Activated naive CD4-positive, alpha-beta T cell treated with anti-CD3 and anti-CD28 coated beads for 36 hours (primary cell): ENCODE data around the gene EFNB3. TPM values are rescaled to one million over a fixed set of nuclear protein-coding genes. Genes with fewer than 3 reads are reported as not detected.

Source experiments
- CTCF ChIA-PET: fragments of 350-600 bp; sonication (Branson Sonifier 250); formaldehyde crosslinking; loops from one replicate; lab custom pipeline; 2021; ENCODE audit warnings: antibody characterized with exemption; lab: Charles Lee
- DNase-seq: peaks from one replicate; pipeline ENCODE4 v3.0.0-alpha.2; 2020
- H3K27ac Mint-ChIP-seq: one replicate; pipeline ENCODE4 v1.8.0; 2021; ENCODE audit warnings: mild to moderate bottlenecking, mixed read lengths
- H3K27me3 Mint-ChIP-seq: one replicate; pipeline ENCODE4 v1.8.0; 2021; ENCODE audit warnings: low read depth, mixed read lengths
- H3K36me3 Mint-ChIP-seq: one replicate; pipeline ENCODE4 v1.8.0; 2021; ENCODE audit warnings: low read depth, mixed read lengths
- H3K4me1 Mint-ChIP-seq: one replicate; pipeline ENCODE4 v1.8.0; 2021; ENCODE audit warnings: low read depth, mixed read lengths
- H3K4me3 Mint-ChIP-seq: one replicate; pipeline ENCODE4 v1.8.0; 2021; ENCODE audit warnings: mild to moderate bottlenecking, moderate library complexity, mixed read lengths
- H3K9me3 Mint-ChIP-seq: one replicate; pipeline ENCODE4 v1.8.0; 2021; ENCODE audit warnings: mixed read lengths
- intact Hi-C: fragments of 100-400 bp; cut with micrococcal nuclease; formaldehyde crosslinking; loops from one replicate; pipeline ENCODE4 v1.15.1; 2023
- total RNA-seq, 2 experiments: library from RNA; stranded (reverse); gene quantifications; one replicate each; pipeline ENCODE4 v1.2.3, GENCODE V29; 2021

Gene EFNB3
- total RNA-seq, 2 experiments from 2014 or later: not detected

GRCh38 chr17:7713782-7714181 is 8.8 kb downstream of the EFNB3 start:
- CTCF ChIA-PET: interaction anchor here (0.7 to 1.1 kb wide), 5 partner anchors 10 to 218 kb away, joined by 3 to 5 read pairs (median 3); partner anchors contain the start of genes CNTROB, TRAPPC1 and WRAP53
- Mint-ChIP-seq H3K9me3 (no peaks in the 10 kb centered on the region), H3K4me3 (no peak overlapping the region)

GRCh38 chr17:7714721-7715594 is 10.0 kb downstream of the EFNB3 start:
- no peak for DNase-seq
- intact Hi-C loops: loop anchor here (5.0 kb wide), 1 partner anchor 63 kb away; the partner anchor contains the start of gene ATP1B2
- H3K36me3 Mint-ChIP-seq: no peaks in the 10 kb centered on the region
- peaks cover 11% of the 10 kb centered on the region for H3K4me1 Mint-ChIP-seq
- no peak overlapping the region for H3K4me3 Mint-ChIP-seq
- CTCF ChIA-PET: interaction anchor here (0.7 kb wide), 1 partner anchor 217 kb away, joined by 4 read pairs; the partner anchor contains the start of genes CNTROB and TRAPPC1
- no peaks in the 10 kb centered on the region for H3K9me3 Mint-ChIP-seq
- peaks cover 59% of the 10 kb centered on the region for H3K27me3 Mint-ChIP-seq
- no peak overlapping the region for H3K27ac Mint-ChIP-seq

More at GRCh38 chr17:7713782-7714181, 8.8 kb downstream of the EFNB3 start:
- no peaks in the 10 kb centered on the region for H3K36me3 Mint-ChIP-seq
- H3K4me1 Mint-ChIP-seq: peaks cover 11% of the 10 kb centered on the region
- H3K27me3 Mint-ChIP-seq: peaks cover 61% of the 10 kb centered on the region
- intact Hi-C loops: no loop called here
- H3K27ac Mint-ChIP-seq: no peak overlapping the region
- no peak for DNase-seq

DNA sequence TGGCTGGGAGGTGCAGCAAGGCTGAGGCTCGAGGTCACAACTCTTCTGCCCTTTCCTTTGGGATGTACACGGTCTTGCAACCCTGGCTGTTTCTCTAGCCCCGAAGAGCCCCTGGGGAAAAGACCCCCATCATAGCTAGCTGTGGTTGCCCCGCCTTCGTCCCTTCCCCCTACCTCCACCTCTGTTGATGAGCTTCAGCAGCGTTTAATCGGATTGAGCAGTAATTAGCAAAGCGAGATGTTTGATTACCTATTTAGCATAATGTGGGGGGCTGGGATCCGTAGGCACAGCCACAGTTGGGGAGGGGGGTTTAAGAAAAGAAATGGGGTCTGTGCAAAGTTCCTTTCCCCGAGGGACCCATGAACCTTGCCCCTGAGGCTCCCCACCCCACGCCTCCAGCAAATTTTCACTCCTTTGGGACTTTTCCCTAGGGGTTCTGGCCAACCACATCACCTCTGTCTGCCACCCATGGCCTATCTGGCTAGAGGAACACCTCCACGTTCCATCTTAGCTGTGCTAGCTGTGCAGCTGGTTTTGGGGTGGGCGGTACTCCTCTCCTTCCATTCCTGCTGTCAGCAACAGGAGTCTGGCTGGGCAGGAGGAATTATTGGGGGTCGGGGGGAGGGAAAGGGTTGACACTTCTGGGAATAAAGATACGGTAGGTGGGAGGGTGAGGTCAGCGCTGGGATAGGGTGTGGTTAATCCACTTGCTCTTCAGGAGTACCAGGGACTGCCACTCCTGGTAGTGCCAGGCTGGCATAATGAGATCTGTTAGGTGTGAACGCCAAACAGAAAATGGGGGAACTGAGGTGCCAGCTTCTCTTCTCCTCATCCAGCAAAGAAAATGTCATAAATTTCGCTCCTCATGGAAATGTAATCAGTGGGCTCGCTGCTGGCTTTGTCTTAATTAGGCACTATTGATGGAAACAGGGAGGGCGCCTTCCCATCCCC is 11.2 kb downstream of the EFNB3 start:
- Mint-ChIP-seq H3K4me1 (peaks cover 5% of the 10 kb centered on the region), H3K27ac (no peak overlapping the region), H3K4me3 (peak overlapping the region; percentile 73), H3K36me3 (no peaks in the 10 kb centered on the region), H3K27me3 (peaks cover 63% of the 10 kb centered on the region), H3K9me3 (no peaks in the 10 kb centered on the region)
- CTCF ChIA-PET: interaction anchor here (1.2 to 1.4 kb wide), 2 partner anchors 10 to 84 kb away, joined by 3 to 4 read pairs; no protein-coding TSS in a partner anchor
- DNase-seq: no peak
- intact Hi-C loops: loop anchor here (5.0 kb wide), 1 partner anchor 64 kb away; the partner anchor contains the start of gene ATP1B2

DNA sequence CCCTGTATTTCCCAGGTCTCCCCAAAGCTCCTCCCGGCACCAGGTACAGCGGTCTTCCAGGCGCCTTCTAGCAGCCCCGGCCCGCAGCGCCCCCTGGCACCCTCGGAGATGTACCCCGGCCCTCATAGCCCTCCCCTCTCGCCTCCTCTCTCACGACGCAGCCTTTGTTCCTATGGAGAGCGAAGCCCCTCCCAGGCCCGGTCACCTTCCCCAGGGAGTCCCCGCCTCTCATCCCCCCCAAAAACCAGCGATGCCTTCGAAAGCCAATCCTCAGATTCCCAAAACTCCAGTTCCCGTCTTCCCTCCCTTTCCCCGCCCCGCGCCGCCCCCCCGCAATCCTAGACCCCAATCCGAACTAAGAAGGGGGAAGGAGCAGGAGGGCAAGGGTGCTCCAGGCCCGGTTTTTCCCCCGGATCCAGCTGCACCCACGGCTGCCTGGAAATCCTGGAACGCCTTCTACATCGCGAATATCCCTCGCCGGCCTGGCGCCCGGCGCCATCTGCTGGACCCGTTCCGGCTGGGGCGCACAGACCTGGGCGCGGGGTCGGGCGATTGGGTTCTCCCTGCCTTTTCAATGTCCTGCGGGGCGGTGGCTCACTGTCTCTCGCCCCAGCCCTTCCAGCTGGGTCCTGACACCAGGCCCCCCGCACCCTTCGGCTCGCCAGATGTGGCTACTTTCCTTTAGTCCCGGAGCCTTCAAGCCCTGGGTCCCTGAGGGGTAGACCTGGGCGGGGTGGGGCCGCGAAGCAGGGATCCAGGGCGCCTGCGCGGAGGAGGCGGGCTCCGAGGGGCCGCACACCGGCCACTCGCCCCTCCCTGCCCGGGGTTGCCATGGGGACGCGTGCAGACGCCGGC is 12.1 kb downstream of the EFNB3 start, which contains the start of gene DNAH2:
TSS of gene DNAH2 (plus strand) at position 844 of the 855 bp plus-strand sequence. CDS start 1,991 bp downstream, outside the sequence.
- no peaks in the 10 kb centered on the region for H3K36me3 Mint-ChIP-seq
- intact Hi-C loops: loop anchor here (1.0 to 5.0 kb wide), 2 partner anchors 65 to 85 kb away; partner anchors contain the start of gene ATP1B2
- H3K27ac Mint-ChIP-seq: no peak within 1 kb of the TSS
- CTCF ChIA-PET: interaction anchor here (1.1 to 1.4 kb wide), 3 partner anchors 11 to 85 kb away, joined by 3 to 4 read pairs (median 3); no protein-coding TSS in a partner anchor
- peaks cover 61% of the 10 kb centered on the region for H3K27me3 Mint-ChIP-seq
- no peaks in the 10 kb centered on the region for H3K9me3 Mint-ChIP-seq
- H3K4me3 Mint-ChIP-seq: peak within 1 kb of the TSS; percentile 73
- peak; percentile 55 for DNase-seq
- H3K4me1 Mint-ChIP-seq: peaks cover 5% of the 10 kb centered on the region

DNA sequence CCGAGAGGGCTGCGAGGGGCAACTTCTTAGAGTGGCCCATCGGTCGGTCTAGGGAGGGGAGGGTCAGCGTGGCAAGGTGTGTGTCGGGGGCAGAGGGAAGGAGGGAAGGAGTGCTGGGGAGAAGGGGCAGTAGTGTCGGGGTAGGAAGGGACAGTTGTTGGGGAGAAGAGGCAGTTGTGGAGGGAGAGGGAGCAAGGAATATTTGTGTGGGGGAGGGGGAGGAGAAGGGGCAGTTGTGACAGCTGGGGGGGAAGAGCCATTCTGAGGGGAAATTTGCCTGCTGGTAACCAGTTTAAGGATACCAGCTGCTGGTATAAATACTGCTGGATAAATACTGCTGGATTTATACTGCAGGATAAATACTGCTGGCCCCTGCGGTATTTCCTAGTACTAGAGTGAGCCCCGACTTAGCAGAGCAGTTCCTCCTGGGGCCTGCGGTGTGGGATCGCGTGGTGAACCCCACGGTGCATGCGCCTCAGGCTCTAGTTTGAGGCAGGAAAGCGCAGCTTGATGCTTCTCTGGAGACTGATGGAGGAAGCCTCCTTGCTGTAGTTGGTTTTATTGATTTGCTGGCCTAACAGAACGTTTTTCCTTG is 12.9 kb downstream of the EFNB3 start:
- peaks cover 59% of the 10 kb centered on the region for H3K27me3 Mint-ChIP-seq
- peaks cover 5% of the 10 kb centered on the region for H3K4me1 Mint-ChIP-seq
- CTCF ChIA-PET: interaction anchor here (1.1 kb wide), 1 partner anchor 45 kb away, joined by 3 read pairs; no protein-coding TSS in a partner anchor
- peak overlapping the region; percentile 73 for H3K4me3 Mint-ChIP-seq
- no peaks in the 10 kb centered on the region for H3K9me3 Mint-ChIP-seq
- DNase-seq: peak; percentile 22
- no peaks in the 10 kb centered on the region for H3K36me3 Mint-ChIP-seq
- no peak overlapping the region for H3K27ac Mint-ChIP-seq
- intact Hi-C loops: loop anchor here (1.0 to 5.0 kb wide), 2 partner anchors 66 to 86 kb away; partner anchors contain the start of gene ATP1B2

GRCh38 chr17:7719661-7720060 is 14.7 kb downstream of the EFNB3 start:
- no peak for DNase-seq
- H3K36me3 Mint-ChIP-seq: no peaks in the 10 kb centered on the region
- H3K9me3 Mint-ChIP-seq: no peaks in the 10 kb centered on the region
- peaks cover 56% of the 10 kb centered on the region for H3K27me3 Mint-ChIP-seq
- CTCF ChIA-PET: interaction anchor here (1.5 kb wide), 1 partner anchor 32 kb away, joined by 3 read pairs; the partner anchor contains the start of gene TP53
- intact Hi-C loops: loop anchor here (5.0 kb wide), 1 partner anchor 67 kb away; the partner anchor contains the start of gene ATP1B2
- peaks cover 5% of the 10 kb centered on the region for H3K4me1 Mint-ChIP-seq
- no peak overlapping the region for H3K27ac Mint-ChIP-seq
- H3K4me3 Mint-ChIP-seq: no peak overlapping the region

DNA sequence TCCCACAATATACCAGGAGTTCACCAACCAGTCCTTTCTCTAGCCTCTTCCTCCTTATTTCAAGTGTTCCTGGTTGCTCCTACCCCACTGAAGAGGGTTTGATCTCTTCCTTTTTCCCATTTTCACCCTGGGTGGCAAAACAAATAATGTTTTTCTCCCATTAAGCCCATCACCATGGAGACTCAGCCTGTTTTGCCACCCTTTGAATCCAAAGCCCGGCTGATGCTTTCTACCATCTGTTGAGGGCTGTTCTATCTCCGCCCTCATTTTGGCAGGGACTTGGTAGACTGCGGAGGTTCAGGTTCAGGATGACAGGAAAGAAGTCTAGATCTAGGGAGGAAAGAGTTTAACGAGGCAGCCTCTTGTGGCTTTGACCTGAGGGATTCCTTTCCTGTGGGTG is 15.1 kb downstream of the EFNB3 start:
- Mint-ChIP-seq H3K4me1 (peaks cover 5% of the 10 kb centered on the region), H3K4me3 (no peak overlapping the region), H3K36me3 (no peaks in the 10 kb centered on the region), H3K9me3 (no peaks in the 10 kb centered on the region), H3K27ac (no peak overlapping the region), H3K27me3 (peaks cover 54% of the 10 kb centered on the region)
- intact Hi-C loops: no loop called here
- CTCF ChIA-PET: interaction anchor here (0.7 to 1.5 kb wide), 2 partner anchors 33 to 47 kb away, joined by 3 to 4 read pairs; partner anchors contain the start of gene TP53
- no peak for DNase-seq

GRCh38 chr17:7721612-7722011 is 16.6 kb downstream of the EFNB3 start:
- intact Hi-C loops: no loop called here
- Mint-ChIP-seq H3K4me1 (peaks cover 5% of the 10 kb centered on the region), H3K9me3 (no peaks in the 10 kb centered on the region), H3K27ac (no peak overlapping the region), H3K27me3 (peaks cover 41% of the 10 kb centered on the region), H3K4me3 (no peak overlapping the region), H3K36me3 (no peaks in the 10 kb centered on the region)
- DNase-seq: no peak
- CTCF ChIA-PET: no interaction called here

DNA sequence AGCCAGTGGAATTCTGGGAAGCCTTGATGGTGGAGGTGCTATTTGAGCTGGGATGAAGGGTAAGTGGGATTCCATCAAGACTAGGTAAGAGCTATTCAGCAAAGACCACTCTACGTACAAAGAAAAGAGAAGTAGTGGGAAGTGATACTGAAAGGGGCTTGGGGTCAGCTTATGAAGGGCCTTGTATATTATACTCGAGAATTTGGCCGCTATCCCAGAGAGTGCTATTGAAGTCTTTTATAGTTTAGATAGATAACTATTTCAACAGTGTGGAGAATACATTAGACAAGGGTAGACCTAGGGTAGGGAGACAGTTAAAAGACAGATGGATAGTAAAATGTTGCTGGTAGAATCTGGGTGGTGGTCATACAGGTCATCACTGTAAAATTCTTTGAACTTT is 22.9 kb downstream of the EFNB3 start:
- Mint-ChIP-seq H3K36me3 (no peaks in the 10 kb centered on the region), H3K27me3 (peaks cover 11% of the 10 kb centered on the region), H3K9me3 (no peaks in the 10 kb centered on the region), H3K4me3 (no peak overlapping the region), H3K4me1 (no peaks in the 10 kb centered on the region), H3K27ac (no peak overlapping the region)
- intact Hi-C loops: no loop called here
- CTCF ChIA-PET: interaction anchor here (0.7 kb wide), 1 partner anchor 152 kb away, joined by 4 read pairs; no protein-coding TSS in a partner anchor
- DNase-seq: no peak

DNA sequence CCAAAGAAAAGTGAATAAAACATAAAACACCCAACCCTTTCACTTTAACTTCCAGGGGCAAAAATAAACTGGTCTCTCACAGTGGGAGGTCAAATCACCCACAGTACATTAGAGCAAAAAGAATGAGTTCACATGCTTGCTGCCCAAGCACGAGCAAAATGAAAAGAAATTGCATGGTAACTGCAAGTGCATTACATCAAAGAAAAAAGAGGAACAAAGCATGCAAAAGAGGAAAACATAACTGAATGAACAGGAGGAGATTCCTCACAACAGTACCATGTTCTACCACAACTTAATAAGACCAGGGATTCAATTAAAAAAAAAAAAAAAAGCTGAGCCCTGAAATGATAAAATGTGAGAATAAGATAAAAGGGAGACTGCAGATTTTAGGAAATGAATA is 24.8 kb downstream of the EFNB3 start:
- DNase-seq: no peak
- intact Hi-C loops: no loop called here
- H3K4me3 Mint-ChIP-seq: no peak overlapping the region
- no peaks in the 10 kb centered on the region for H3K4me1 Mint-ChIP-seq
- no peak overlapping the region for H3K27ac Mint-ChIP-seq
- H3K9me3 Mint-ChIP-seq: no peaks in the 10 kb centered on the region
- no peaks in the 10 kb centered on the region for H3K36me3 Mint-ChIP-seq
- peaks cover 3% of the 10 kb centered on the region for H3K27me3 Mint-ChIP-seq
- CTCF ChIA-PET: interaction anchor here (0.5 to 1.2 kb wide), 2 partner anchors 260 to 364 kb away, joined by 3 to 5 read pairs; no protein-coding TSS in a partner anchor
